Fibroblast of lung (primary cell): ENCODE results near the gene STPG3. TPM values are rescaled to one million over a fixed set of nuclear protein-coding genes. Genes with fewer than 3 reads are reported as not detected.

ENCODE experiments used
- DNase-seq, 2 donors: peaks; one replicate each; pipeline versions ENCODE4 v3.0.0 to v3.0.0-alpha.2; 2010; ENCODE audit warnings: low read depth in 2 of 2
- H2AFZ ChIP-seq: 2 replicates; pipeline ENCODE4 v1.5.1; 2012; ENCODE audit warnings: low read length, control low read depth, inconsistent platforms
- H3K27ac ChIP-seq: 2 replicates; pipeline ENCODE4 v1.5.1; 2011; ENCODE audit warnings: low read length, control low read depth; ENCODE audit not compliant: insufficient read depth
- H3K27me3 ChIP-seq: 2 replicates; pipeline ENCODE4 v1.5.1; 2011; ENCODE audit warnings: mild to moderate bottlenecking, low read length; ENCODE audit not compliant: control insufficient read depth, insufficient read depth
- H3K36me3 ChIP-seq: 2 replicates; pipeline ENCODE4 v1.5.1; 2011; ENCODE audit warnings: low read length; ENCODE audit not compliant: control insufficient read depth, insufficient read depth
- H3K4me1 ChIP-seq: 2 replicates; pipeline ENCODE4 v1.5.1; 2011; ENCODE audit warnings: low read length; ENCODE audit not compliant: control insufficient read depth, insufficient read depth; ENCODE audit errors: extremely low read depth
- H3K4me2 ChIP-seq: 2 replicates; pipeline ENCODE4 v1.5.1; 2011; ENCODE audit warnings: low read length, control low read depth; ENCODE audit not compliant: insufficient read depth; ENCODE audit errors: extremely low read depth
- H3K4me3 ChIP-seq, 4 experiments: fragments of 200-600 bp in 1 of 4; sonication (generic) in 1 of 4; replicated peaks in 1 of 4; 2 replicates each; pipeline ENCODE4 v1.5.1; 2011 to 2016; ENCODE audit warnings: low read length in 4 of 4, low read depth in 3 of 4, mild to moderate bottlenecking in 3 of 4, control low read depth in 2 of 4, inconsistent platforms in 1 of 4, mixed read lengths in 1 of 4; ENCODE audit not compliant: insufficient read depth in 1 of 4; ENCODE audit errors: control extremely low read depth in 1 of 4
- H3K79me2 ChIP-seq: 2 replicates; pipeline ENCODE4 v1.5.1; 2012; ENCODE audit warnings: mild to moderate bottlenecking, low read length, inconsistent platforms; ENCODE audit not compliant: control insufficient read depth, insufficient read depth
- H3K9ac ChIP-seq: 2 replicates; pipeline ENCODE4 v1.5.1; 2011; ENCODE audit warnings: mild to moderate bottlenecking, low read length, control low read depth; ENCODE audit not compliant: insufficient read depth
- H3K9me3 ChIP-seq: 2 replicates; pipeline ENCODE4 v1.5.1; 2012; ENCODE audit warnings: low read depth, low read length; ENCODE audit not compliant: control insufficient read depth, insufficient read depth
- H4K20me1 ChIP-seq: 2 replicates; pipeline ENCODE4 v1.5.1; 2011; ENCODE audit warnings: low read length; ENCODE audit not compliant: control insufficient read depth, insufficient read depth; ENCODE audit errors: extremely low read depth
- EZH2 ChIP-seq: IDR thresholded peaks from 2 replicates; pipeline ENCODE4 v1.5.1; 2012; ENCODE audit warnings: low read length, control low read depth, mild to moderate bottlenecking; ENCODE audit errors: missing control alignments
- polyA plus RNA-seq, 2 donors: library from polyadenylated mRNA; depleted of rRNA in 1 of 2; stranded (reverse) in 1 of 2; unstranded in 1 of 2; fragments of >200 nt; gene quantifications; 2 replicates each; pipeline ENCODE4 v1.2.1, GENCODE V29; 2011 to 2012; ENCODE audit warnings: missing spikeins in 1 of 2
- total RNA-seq: library from RNA; depleted of rRNA; stranded (reverse); fragments of >200 nt; gene quantifications from 2 replicates; pipeline ENCODE4 v1.2.1, GENCODE V29; 2014
- TF ChIP-seq, protein P1 (sequence below), 2 donors: IDR thresholded peaks in 1 of 2; conservative IDR thresholded peaks in 1 of 2; 1 replicate in 1 of 2; 2 replicates in 1 of 2; pipeline ENCODE4 v1.5.1; 2011 to 2012; ENCODE audit warnings: low read length in 2 of 2, control low read depth in 1 of 2, inconsistent platforms in 1 of 2, low read depth in 1 of 2, mild to moderate bottlenecking in 1 of 2

Gene STPG3
- total and polyA plus RNA-seq, 2 donors (not counting 1 experiment from before 2014, with no cell fraction given), result not detected

GRCh38 chr9:137217276-137218211, 33.5 kb upstream of the STPG3 start:
- H3K4me2 ChIP-seq, result no peak overlapping the region
- H3K36me3 ChIP-seq, result peaks cover 18% of the 10 kb centered on the region
- no peak for DNase-seq
- TF ChIP-seq EZH2, result no peak
- no peaks in the 10 kb centered on the region for H3K27me3 ChIP-seq
- H3K4me1 ChIP-seq, result peaks cover 5% of the 10 kb centered on the region
- no peaks in the 10 kb centered on the region for H3K9me3 ChIP-seq
- no peaks in the 10 kb centered on the region for H4K20me1 ChIP-seq
- no peaks in the 10 kb centered on the region for H3K79me2 ChIP-seq
- peak overlapping the region in 1 of 4 experiments; percentile 22 for H3K4me3 ChIP-seq
- no peak overlapping the region for H3K27ac ChIP-seq
- H3K9ac ChIP-seq, result no peak overlapping the region
- H2AFZ ChIP-seq, result no peak overlapping the region

- Histone ChIP-seq H3K9ac (no peak overlapping the region), H3K4me1 (peaks cover 8% of the 10 kb centered on the region), H4K20me1 (no peaks in the 10 kb centered on the region), H3K79me2 (no peaks in the 10 kb centered on the region), H3K9me3 (no peaks in the 10 kb centered on the region), H3K27ac (no peak overlapping the region), H3K4me3 (no peak overlapping the region), H3K4me2 (no peak overlapping the region), H2AFZ (no peak overlapping the region), H3K36me3 (peaks cover 13% of the 10 kb centered on the region), H3K27me3 (no peaks in the 10 kb centered on the region)
- TF ChIP-seq EZH2, result no peak
- TF ChIP-seq, protein P1, sequence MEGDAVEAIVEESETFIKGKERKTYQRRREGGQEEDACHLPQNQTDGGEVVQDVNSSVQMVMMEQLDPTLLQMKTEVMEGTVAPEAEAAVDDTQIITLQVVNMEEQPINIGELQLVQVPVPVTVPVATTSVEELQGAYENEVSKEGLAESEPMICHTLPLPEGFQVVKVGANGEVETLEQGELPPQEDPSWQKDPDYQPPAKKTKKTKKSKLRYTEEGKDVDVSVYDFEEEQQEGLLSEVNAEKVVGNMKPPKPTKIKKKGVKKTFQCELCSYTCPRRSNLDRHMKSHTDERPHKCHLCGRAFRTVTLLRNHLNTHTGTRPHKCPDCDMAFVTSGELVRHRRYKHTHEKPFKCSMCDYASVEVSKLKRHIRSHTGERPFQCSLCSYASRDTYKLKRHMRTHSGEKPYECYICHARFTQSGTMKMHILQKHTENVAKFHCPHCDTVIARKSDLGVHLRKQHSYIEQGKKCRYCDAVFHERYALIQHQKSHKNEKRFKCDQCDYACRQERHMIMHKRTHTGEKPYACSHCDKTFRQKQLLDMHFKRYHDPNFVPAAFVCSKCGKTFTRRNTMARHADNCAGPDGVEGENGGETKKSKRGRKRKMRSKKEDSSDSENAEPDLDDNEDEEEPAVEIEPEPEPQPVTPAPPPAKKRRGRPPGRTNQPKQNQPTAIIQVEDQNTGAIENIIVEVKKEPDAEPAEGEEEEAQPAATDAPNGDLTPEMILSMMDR (conservative IDR thresholded peaks at IDR 0.05 in 1 of 2, IDR thresholded peaks at IDR 0.05 in 1 of 2; ENCODE audit: low read depth in 1 of 2, low read length in 2 of 2), result no peak
- no peak for DNase-seq
Observed at GRCh38 chr9:137218212-137218753, 32.8 kb upstream of the STPG3 start.

- peak overlapping the region; percentile 25 for H3K4me2 ChIP-seq
- no peaks in the 10 kb centered on the region for H3K79me2 ChIP-seq
- DNase-seq, result peak in 1 of 2 donors; percentile 45
- no peak overlapping the region for H2AFZ ChIP-seq
- peaks cover 11% of the 10 kb centered on the region for H3K36me3 ChIP-seq
- H3K27ac ChIP-seq, result no peak overlapping the region
- H3K4me3 ChIP-seq, result no peak overlapping the region
- H3K27me3 ChIP-seq, result no peaks in the 10 kb centered on the region
- H3K9ac ChIP-seq, result no peak overlapping the region
- no peaks in the 10 kb centered on the region for H3K9me3 ChIP-seq
- H3K4me1 ChIP-seq, result peaks cover 8% of the 10 kb centered on the region
- H4K20me1 ChIP-seq, result no peaks in the 10 kb centered on the region
- no peak for TF ChIP-seq EZH2
- TF ChIP-seq, protein P1 (conservative IDR thresholded peaks at IDR 0.05 in 1 of 2, IDR thresholded peaks at IDR 0.05 in 1 of 2; ENCODE audit: low read depth in 1 of 2, low read length in 2 of 2), result no peak
Observed at GRCh38 chr9:137218754-137219271, 32.3 kb upstream of the STPG3 start.
